HEK293T (cell line): ENCODE measurements around the gene NR5A1.
A peak's percentile ranks its signal among the peaks of the same experiment; 100 is the strongest.

Experiments
- CTCF ChIA-PET: fragments of 350-600 bp; formaldehyde crosslinking; extraction: SDS; loops from one replicate; lab custom pipeline; 2021; ENCODE audit warnings: antibody characterized with exemption, inconsistent platforms; lab: Yijun Ruan, JAX
- POLR2A ChIA-PET: fragments of 350-600 bp; formaldehyde crosslinking; extraction: SDS; loops from one replicate; lab custom pipeline; 2020; ENCODE audit warnings: antibody characterized with exemption, inconsistent platforms; lab: Yijun Ruan, JAX
- DNase-seq: peaks from one replicate; pipeline ENCODE4 v3.0.0; 2012; ENCODE audit warnings: mixed read lengths; ENCODE audit errors: extremely low spot score
- ARNT ChIP-seq: fragments of 450-650 bp; IDR thresholded peaks from 2 replicates; pipeline ENCODE4 v1.6.1; 2017; ENCODE audit warnings: mild to moderate bottlenecking
- BHLHE40 ChIP-seq: fragments of 450-650 bp; IDR thresholded peaks from 2 replicates; pipeline ENCODE4 v1.6.1; 2016; ENCODE audit warnings: mild to moderate bottlenecking, moderate library complexity, borderline replicate concordance
- CTBP1 ChIP-seq: fragments of 450-650 bp; IDR thresholded peaks from 2 replicates; pipeline ENCODE4 v1.6.1; 2016; ENCODE audit warnings: borderline replicate concordance
- ELF4 ChIP-seq: fragments of 450-650 bp; IDR thresholded peaks from 2 replicates; pipeline ENCODE4 v1.6.1; 2017; ENCODE audit warnings: antibody characterized with exemption
- FOXA1 ChIP-seq: fragments of 450-650 bp; IDR thresholded peaks from 2 replicates; pipeline ENCODE4 v1.6.1; 2016; ENCODE audit warnings: mild to moderate bottlenecking
- FOXK2 ChIP-seq: fragments of 450-650 bp; IDR thresholded peaks from 2 replicates; pipeline ENCODE4 v1.6.1; 2016; ENCODE audit warnings: mild to moderate bottlenecking
- FOXM1 ChIP-seq: fragments of 450-650 bp; IDR thresholded peaks from 2 replicates; pipeline ENCODE4 v1.6.1; 2017; ENCODE audit warnings: mild to moderate bottlenecking, borderline replicate concordance
- HDGF ChIP-seq: fragments of 450-650 bp; IDR thresholded peaks from 2 replicates; pipeline ENCODE4 v1.6.1; 2017; ENCODE audit warnings: antibody characterized with exemption, borderline replicate concordance
- L3MBTL2 ChIP-seq: fragments of 450-650 bp; conservative IDR thresholded peaks from 2 replicates; pipeline ENCODE4 v1.6.1; 2016; ENCODE audit warnings: mild to moderate bottlenecking
- LEF1 ChIP-seq: fragments of 450-650 bp; IDR thresholded peaks from 2 replicates; pipeline ENCODE4 v1.6.1; 2017; ENCODE audit warnings: mild to moderate bottlenecking, borderline replicate concordance
- NFRKB ChIP-seq: fragments of 450-650 bp; IDR thresholded peaks from 2 replicates; pipeline ENCODE4 v1.6.1; 2016; ENCODE audit warnings: mild to moderate bottlenecking, moderate library complexity
- PKNOX1 ChIP-seq: fragments of 450-650 bp; IDR thresholded peaks from 2 replicates; pipeline ENCODE4 v1.6.1; 2016
- SP1 ChIP-seq: fragments of 450-650 bp; IDR thresholded peaks from 2 replicates; pipeline ENCODE4 v1.6.1; 2017
- SUZ12 ChIP-seq: fragments of 450-650 bp; IDR thresholded peaks from 2 replicates; pipeline ENCODE4 v1.6.1; 2016; ENCODE audit warnings: mild to moderate bottlenecking
- TARDBP ChIP-seq: fragments of 450-650 bp; IDR thresholded peaks from 2 replicates; pipeline ENCODE4 v1.6.1; 2016
- ZNF384 ChIP-seq: fragments of 450-650 bp; IDR thresholded peaks from 2 replicates; pipeline ENCODE4 v1.6.1; 2016

Gene NR5A1

GRCh38 chr9:124507880-124508423 is 753 bp upstream of the NR5A1 start:
- POLR2A ChIA-PET = no interaction called here
- DNase-seq = no peak
- TF ChIP-seq FOXM1 (no peak), BHLHE40 (no peak), L3MBTL2 (no peak), ELF4 (no peak), LEF1 (no peak), PKNOX1 (no peak), SUZ12 (no peak), ZNF384 (no peak), ARNT (no peak), SP1 (no peak), FOXK2 (no peak)
- CTCF ChIA-PET = interaction anchor here (0.6 kb wide), 1 partner anchor 467 kb away, joined by 4 read pairs; no protein-coding TSS in a partner anchor

- ChIA-PET CTCF (interaction anchor here (0.6 kb wide), 1 partner anchor 24 kb away, joined by 3 read pairs; no protein-coding TSS in a partner anchor), POLR2A (no interaction called here)
- TF ChIP-seq ELF4 (no peak), FOXM1 (no peak), ZNF384 (no peak), FOXA1 (no peak), BHLHE40 (no peak), SUZ12 (no peak), FOXK2 (no peak), LEF1 (no peak), ARNT (no peak), CTBP1 (no peak), L3MBTL2 (no peak), PKNOX1 (no peak), NFRKB (no peak)
- no peak for DNase-seq
These were observed 766 bp downstream of the NR5A1 start for GRCh38 chr9:124506433-124506832.

- no peak for DNase-seq
- TF ChIP-seq ARNT = no peak
- no peak for TF ChIP-seq PKNOX1
- no peak for TF ChIP-seq SP1
- TF ChIP-seq NFRKB = no peak
- no peak for TF ChIP-seq FOXK2
- TF ChIP-seq TARDBP = no peak
- TF ChIP-seq HDGF = no peak
- TF ChIP-seq ZNF384 = no peak
- TF ChIP-seq LEF1 = no peak
- no peak for TF ChIP-seq L3MBTL2
- TF ChIP-seq FOXA1 = no peak
- no peak for TF ChIP-seq BHLHE40
- TF ChIP-seq SUZ12 = no peak
- no peak for TF ChIP-seq FOXM1
- TF ChIP-seq CTBP1 = no peak
- no peak for TF ChIP-seq ELF4
- CTCF ChIA-PET = interaction anchor here (0.6 kb wide), 1 partner anchor 24 kb away, joined by 3 read pairs; no protein-coding TSS in a partner anchor
- POLR2A ChIA-PET = no interaction called here
These were observed 1.3 kb downstream of the NR5A1 start for GRCh38 chr9:124505901-124506346.

- TF ChIP-seq SP1 (no peak), FOXK2 (no peak), PKNOX1 (no peak), LEF1 (no peak), SUZ12 (no peak), NFRKB (no peak), ZNF384 (no peak)
- ChIA-PET CTCF (no interaction called here), POLR2A (no interaction called here)
- DNase-seq = no peak
These were observed 1.9 kb downstream of the NR5A1 start for GRCh38 chr9:124505006-124505900.

- peak; percentile 35 for DNase-seq
- ChIA-PET CTCF (no interaction called here), POLR2A (no interaction called here)
- TF ChIP-seq L3MBTL2 (no peak), ZNF384 (no peak), FOXM1 (no peak), HDGF (no peak), SUZ12 (no peak), CTBP1 (no peak), BHLHE40 (no peak), LEF1 (no peak)
These were observed 2.6 kb downstream of the NR5A1 start for GRCh38 chr9:124504530-124505005.
